Progenitor cell of endocrine pancreas (in vitro differentiated cells): ENCODE results near the gene STX19. TPM values are rescaled to one million over a fixed set of nuclear protein-coding genes. Genes with fewer than 3 reads are reported as not detected.

Source experiments
- DNase-seq: peaks from one replicate; pipeline ENCODE4 v3.0.0; 2021; ENCODE audit warnings: low spot score; ENCODE audit not compliant: unreplicated experiment
- H3K27ac Mint-ChIP-seq: 2 replicates; pipeline ENCODE4 v1.8.0; 2021; ENCODE audit warnings: mild to moderate bottlenecking, moderate library complexity, mixed read lengths
- H3K27me3 Mint-ChIP-seq: 2 replicates; pipeline ENCODE4 v1.8.0; 2021; ENCODE audit warnings: mixed read lengths
- H3K36me3 Mint-ChIP-seq: 2 replicates; pipeline ENCODE4 v1.8.0; 2022; ENCODE audit warnings: mixed read lengths; ENCODE audit not compliant: insufficient read depth
- H3K4me1 Mint-ChIP-seq: 2 replicates; pipeline ENCODE4 v1.8.0; 2021; ENCODE audit warnings: low read depth, mixed read lengths
- H3K4me3 Mint-ChIP-seq: 2 replicates; pipeline ENCODE4 v1.8.0; 2021; ENCODE audit warnings: low read depth, mild to moderate bottlenecking, moderate library complexity, mixed read lengths
- H3K9me3 Mint-ChIP-seq: 2 replicates; pipeline ENCODE4 v1.8.0; 2021; ENCODE audit warnings: low read depth, mixed read lengths
- long read RNA-seq: library from polyadenylated mRNA; unstranded; transcript quantifications from one replicate; pipeline ENCODE4 v2.0.0, GENCODE V29; 2020
- total RNA-seq: library from RNA; stranded (reverse); gene quantifications from 2 replicates; pipeline ENCODE4 v1.2.1, GENCODE V29; 2021
- TF ChIP-seq, protein P1 (sequence below): fragments of 200-600 bp; sonication (generic); IDR thresholded peaks from one replicate; pipeline ENCODE4 v1.5.0; 2021; ENCODE audit warnings: antibody characterized with exemption, mild to moderate bottlenecking; ENCODE audit not compliant: unreplicated experiment

The STX19 gene, protein sequence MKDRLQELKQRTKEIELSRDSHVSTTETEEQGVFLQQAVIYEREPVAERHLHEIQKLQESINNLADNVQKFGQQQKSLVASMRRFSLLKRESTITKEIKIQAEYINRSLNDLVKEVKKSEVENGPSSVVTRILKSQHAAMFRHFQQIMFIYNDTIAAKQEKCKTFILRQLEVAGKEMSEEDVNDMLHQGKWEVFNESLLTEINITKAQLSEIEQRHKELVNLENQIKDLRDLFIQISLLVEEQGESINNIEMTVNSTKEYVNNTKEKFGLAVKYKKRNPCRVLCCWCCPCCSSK
- total RNA-seq, result not detected in 2 replicates
- long read RNA-seq, result 0 reads

DNA sequence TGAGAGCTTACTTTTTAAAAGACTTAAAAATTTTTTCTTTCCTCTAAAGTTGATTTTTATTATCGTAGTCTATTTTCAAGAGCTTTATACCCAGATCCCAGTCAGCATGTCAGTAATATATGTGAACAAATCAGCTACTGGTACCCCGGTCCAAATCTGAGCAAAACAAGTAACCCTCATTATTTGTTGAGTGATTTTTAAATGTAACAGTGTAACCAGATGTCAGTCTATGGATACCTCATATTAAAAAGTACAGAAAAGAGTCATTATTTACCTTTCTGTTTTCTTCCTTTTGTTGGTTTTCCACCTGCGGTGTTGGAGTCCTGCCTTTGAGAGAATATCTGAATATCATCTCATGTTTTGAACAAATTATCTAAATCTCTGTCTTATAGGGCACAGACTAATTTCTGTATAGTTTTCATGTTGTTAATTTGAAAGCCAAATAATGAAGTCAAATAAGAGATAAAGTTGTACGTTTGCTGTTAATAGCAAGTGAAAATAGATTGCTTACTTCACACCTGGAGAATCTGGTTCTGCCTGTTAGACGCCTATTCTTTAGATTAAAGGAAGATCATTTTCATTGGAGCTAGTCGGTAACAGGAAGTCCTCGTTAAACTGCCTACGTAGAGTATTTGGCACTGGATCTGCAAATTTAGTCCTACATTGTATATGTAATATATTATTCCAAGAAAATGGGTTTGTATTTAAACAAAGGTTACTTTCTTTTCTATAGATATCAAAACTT is at the start of gene STX19:
TSS of gene STX19 (minus strand) at position 505 of the 745 bp plus-strand sequence. CDS start 13,328 bp downstream, outside the sequence.
- no peak for DNase-seq
- peaks cover 6% of the 10 kb centered on the region for H3K4me1 Mint-ChIP-seq
- TF ChIP-seq, protein P1, sequence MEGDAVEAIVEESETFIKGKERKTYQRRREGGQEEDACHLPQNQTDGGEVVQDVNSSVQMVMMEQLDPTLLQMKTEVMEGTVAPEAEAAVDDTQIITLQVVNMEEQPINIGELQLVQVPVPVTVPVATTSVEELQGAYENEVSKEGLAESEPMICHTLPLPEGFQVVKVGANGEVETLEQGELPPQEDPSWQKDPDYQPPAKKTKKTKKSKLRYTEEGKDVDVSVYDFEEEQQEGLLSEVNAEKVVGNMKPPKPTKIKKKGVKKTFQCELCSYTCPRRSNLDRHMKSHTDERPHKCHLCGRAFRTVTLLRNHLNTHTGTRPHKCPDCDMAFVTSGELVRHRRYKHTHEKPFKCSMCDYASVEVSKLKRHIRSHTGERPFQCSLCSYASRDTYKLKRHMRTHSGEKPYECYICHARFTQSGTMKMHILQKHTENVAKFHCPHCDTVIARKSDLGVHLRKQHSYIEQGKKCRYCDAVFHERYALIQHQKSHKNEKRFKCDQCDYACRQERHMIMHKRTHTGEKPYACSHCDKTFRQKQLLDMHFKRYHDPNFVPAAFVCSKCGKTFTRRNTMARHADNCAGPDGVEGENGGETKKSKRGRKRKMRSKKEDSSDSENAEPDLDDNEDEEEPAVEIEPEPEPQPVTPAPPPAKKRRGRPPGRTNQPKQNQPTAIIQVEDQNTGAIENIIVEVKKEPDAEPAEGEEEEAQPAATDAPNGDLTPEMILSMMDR, result no peak
- H3K9me3 Mint-ChIP-seq, result peaks cover 5% of the 10 kb centered on the region
- H3K27me3 Mint-ChIP-seq, result no peaks in the 10 kb centered on the region
- peak within 1 kb of the TSS; percentile 79 for H3K27ac Mint-ChIP-seq
- H3K4me3 Mint-ChIP-seq, result peak within 1 kb of the TSS; percentile 43
- H3K36me3 Mint-ChIP-seq, result peaks cover 6% of the 10 kb centered on the region

DNA sequence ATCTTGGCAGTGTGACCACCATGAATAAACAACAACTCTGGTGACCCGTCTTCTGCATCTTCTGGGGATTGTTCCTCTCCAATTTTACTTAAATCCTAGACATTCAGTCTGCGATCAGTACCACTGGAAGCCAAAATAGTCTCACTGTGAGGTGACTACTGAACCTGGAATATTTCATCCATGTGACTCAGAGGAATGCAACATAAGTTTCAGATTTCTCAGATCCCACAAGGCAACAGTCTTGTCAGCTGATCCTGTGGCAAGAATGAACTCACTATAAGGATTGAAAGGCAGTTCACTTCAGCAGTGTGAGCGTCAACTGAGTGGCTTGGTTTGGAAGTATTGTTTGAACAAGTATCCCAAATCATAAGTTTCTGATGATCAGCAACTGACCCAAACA is 47.7 kb upstream of the STX19 start:
- no peaks in the 10 kb centered on the region for H3K27me3 Mint-ChIP-seq
- H3K27ac Mint-ChIP-seq, result no peak overlapping the region
- TF ChIP-seq, protein P1, result no peak
- no peak overlapping the region for H3K4me3 Mint-ChIP-seq
- H3K9me3 Mint-ChIP-seq, result peaks cover 11% of the 10 kb centered on the region
- DNase-seq, result no peak
- peaks cover 5% of the 10 kb centered on the region for H3K4me1 Mint-ChIP-seq
- peaks cover 43% of the 10 kb centered on the region for H3K36me3 Mint-ChIP-seq

DNA sequence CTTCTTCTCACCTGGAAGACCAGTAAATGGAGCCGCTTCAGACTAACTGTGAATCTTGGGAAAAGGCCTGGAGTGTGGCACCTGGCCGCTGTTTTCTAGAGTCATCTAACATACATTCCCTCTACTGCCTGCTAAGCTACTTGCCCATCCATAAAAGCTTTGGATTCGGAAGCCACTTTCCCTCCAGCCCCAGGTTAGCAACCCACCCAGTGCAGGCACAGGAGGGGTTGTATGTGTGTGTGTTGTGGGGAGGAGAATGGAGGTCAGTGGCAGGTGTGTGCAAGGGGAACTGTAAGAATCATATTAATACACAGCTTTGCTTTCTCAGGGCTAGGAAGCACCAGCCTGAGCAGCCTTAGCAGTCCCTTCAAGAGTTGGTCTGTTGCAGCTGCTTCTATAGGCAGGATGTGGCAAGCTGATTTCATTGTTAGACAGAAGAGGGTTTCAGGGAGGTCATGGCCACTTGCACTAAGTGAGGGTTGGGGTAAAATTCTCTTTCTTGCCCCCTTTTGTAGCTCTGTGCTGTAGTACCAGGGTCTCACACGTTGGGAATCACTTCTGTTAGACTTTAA is 43.4 kb upstream of the STX19 start:
- TF ChIP-seq, protein P1, result no peak
- no peak for DNase-seq
- Mint-ChIP-seq H3K4me3 (no peak overlapping the region), H3K27me3 (no peaks in the 10 kb centered on the region), H3K9me3 (peaks cover 11% of the 10 kb centered on the region), H3K36me3 (peaks cover 44% of the 10 kb centered on the region), H3K27ac (no peak overlapping the region), H3K4me1 (peaks cover 1% of the 10 kb centered on the region)

DNA sequence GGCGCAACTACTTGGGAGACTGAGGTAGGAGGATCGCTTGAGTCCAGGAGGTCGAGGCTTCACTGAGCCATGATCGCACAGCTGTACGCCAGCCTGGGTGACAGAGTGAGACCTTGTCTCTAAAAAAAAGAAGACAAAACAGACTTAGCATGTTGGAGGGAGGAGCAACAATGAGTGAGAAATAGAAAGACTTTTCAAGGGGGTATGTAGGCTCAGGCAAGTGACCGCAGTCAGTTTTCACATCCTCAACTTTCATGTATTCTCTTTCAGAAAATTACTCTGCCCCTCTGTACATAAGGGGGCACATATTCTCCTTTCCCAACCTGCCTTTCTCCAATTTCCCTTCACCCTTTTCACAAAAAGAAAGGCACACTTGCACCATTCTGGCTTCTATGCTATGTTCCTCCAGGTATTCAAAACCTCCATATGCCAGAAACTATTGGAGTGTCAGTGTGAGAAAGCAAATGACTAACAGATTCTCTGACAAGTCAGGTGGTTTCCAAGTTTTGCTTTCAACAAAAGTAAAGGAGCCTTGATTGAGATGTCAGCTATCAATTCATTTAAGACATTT is 42.0 kb upstream of the STX19 start:
- H3K27ac Mint-ChIP-seq, result no peak overlapping the region
- DNase-seq, result no peak
- H3K4me1 Mint-ChIP-seq, result peaks cover 9% of the 10 kb centered on the region
- peaks cover 11% of the 10 kb centered on the region for H3K9me3 Mint-ChIP-seq
- H3K27me3 Mint-ChIP-seq, result no peaks in the 10 kb centered on the region
- no peak overlapping the region for H3K4me3 Mint-ChIP-seq
- TF ChIP-seq, protein P1, result no peak
- H3K36me3 Mint-ChIP-seq, result peaks cover 39% of the 10 kb centered on the region

DNA sequence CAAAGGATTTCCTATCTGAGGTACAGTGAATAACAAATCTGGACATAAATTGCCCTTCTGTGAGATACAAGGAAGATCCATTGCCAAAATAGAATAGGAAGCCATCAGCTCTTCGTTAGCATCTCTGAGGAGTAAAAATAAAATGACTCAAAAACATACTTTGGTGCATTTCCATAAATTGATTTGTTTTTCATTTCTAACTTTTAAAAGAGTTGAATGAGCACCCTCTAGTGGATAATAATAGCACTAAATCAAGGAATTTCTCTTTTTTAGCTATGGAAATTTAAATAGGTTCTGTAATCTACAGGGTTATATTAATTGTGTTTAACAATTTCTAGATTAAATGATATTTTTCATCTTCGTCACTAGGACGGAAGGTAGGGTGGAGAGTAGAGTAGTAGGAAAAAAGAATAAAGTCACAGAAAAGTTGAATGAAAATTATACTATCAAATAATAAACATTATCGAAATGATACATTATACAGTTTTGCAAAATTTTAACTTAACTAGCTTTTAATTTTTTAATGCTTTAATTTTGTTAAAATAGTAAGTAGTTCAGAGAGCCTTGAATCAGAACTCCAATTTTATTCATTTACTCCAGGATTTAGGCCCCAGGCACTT is 40.9 kb upstream of the STX19 start:
- peaks cover 14% of the 10 kb centered on the region for H3K4me1 Mint-ChIP-seq
- H3K9me3 Mint-ChIP-seq, result peaks cover 10% of the 10 kb centered on the region
- no peaks in the 10 kb centered on the region for H3K27me3 Mint-ChIP-seq
- TF ChIP-seq, protein P1, result peak; percentile 75
- H3K4me3 Mint-ChIP-seq, result no peak overlapping the region
- DNase-seq, result no peak
- H3K36me3 Mint-ChIP-seq, result peaks cover 40% of the 10 kb centered on the region
- no peak overlapping the region for H3K27ac Mint-ChIP-seq
